Endometrial microvascular endothelial cells (primary cell): ENCODE results near the gene RUFY1. TPM values are rescaled to one million over a fixed set of nuclear protein-coding genes. Genes with fewer than 3 reads are reported as not detected.
"Not testable (repeated sequence)": the region's sequence is repeated elsewhere in the genome, so short reads cannot be mapped to it uniquely, and the experiment has no call there.

ENCODE experiments used
- in situ Hi-C: cut with HindIII; loops from 2 replicates; pipeline ENCODE4 v1.10.0; 2017; ENCODE audit warnings: low sequenced_read_pairs, low pct_unique_long_range_greater_than_20kb; ENCODE audit errors: inconsistent ontology term
- total RNA-seq: library from RNA; depleted of rRNA; stranded (reverse); fragments of >200 nt; gene quantifications from one replicate; pipeline ENCODE4 v1.2.3, GENCODE V29; 2015; ENCODE audit errors: inconsistent ontology term

Gene RUFY1
- total RNA-seq, 1 donor from 2014 or later = 23.7 TPM

- in situ Hi-C loops = no loop called here
Measured at GRCh38 chr5:179533907-179534306, 16.4 kb upstream of the RUFY1 start.

GRCh38 chr5:179534431-179534830, 15.9 kb upstream of the RUFY1 start:
- in situ Hi-C loops = no loop called here

GRCh38 chr5:179536676-179537075, 13.7 kb upstream of the RUFY1 start:
- in situ Hi-C loops = no loop called here

- in situ Hi-C loops = no loop called here
Measured at GRCh38 chr5:179542170-179542569, 8.2 kb upstream of the RUFY1 start.

- in situ Hi-C loops = not testable (repeated sequence)
Measured at GRCh38 chr5:179543275-179543674, 7.1 kb upstream of the RUFY1 start.

- in situ Hi-C loops = no loop called here
Measured at GRCh38 chr5:179553006-179553405, 2.7 kb downstream of the RUFY1 start.

- in situ Hi-C loops = no loop called here
Measured at GRCh38 chr5:179553875-179554274, 3.5 kb downstream of the RUFY1 start.

- in situ Hi-C loops = no loop called here
Measured at GRCh38 chr5:179554981-179555380, 4.6 kb downstream of the RUFY1 start.

GRCh38 chr5:179558261-179558799, 8.0 kb downstream of the RUFY1 start:
- in situ Hi-C loops = not testable (repeated sequence)

GRCh38 chr5:179558932-179559283, 8.6 kb downstream of the RUFY1 start:
- in situ Hi-C loops = no loop called here

GRCh38 chr5:179559284-179560252, 9.2 kb downstream of the RUFY1 start:
- in situ Hi-C loops = no loop called here

- in situ Hi-C loops = no loop called here
Measured at GRCh38 chr5:179564526-179564925, 14.2 kb downstream of the RUFY1 start.

GRCh38 chr5:179568721-179569120, 18.4 kb downstream of the RUFY1 start:
- in situ Hi-C loops = no loop called here

GRCh38 chr5:179572386-179572785, 22.0 kb downstream of the RUFY1 start:
- in situ Hi-C loops = no loop called here

- in situ Hi-C loops = no loop called here
Measured at GRCh38 chr5:179577286-179577960, 27.1 kb downstream of the RUFY1 start.

GRCh38 chr5:179585941-179586401, 35.6 kb downstream of the RUFY1 start:
- in situ Hi-C loops = no loop called here

- in situ Hi-C loops = no loop called here
Measured at GRCh38 chr5:179588166-179588565, 37.8 kb downstream of the RUFY1 start.

GRCh38 chr5:179595916-179596315, 45.6 kb downstream of the RUFY1 start:
- in situ Hi-C loops = no loop called here

GRCh38 chr5:179596421-179596820, 46.1 kb downstream of the RUFY1 start:
- in situ Hi-C loops = no loop called here

- in situ Hi-C loops = no loop called here
Measured at GRCh38 chr5:179599100-179599499, 48.7 kb downstream of the RUFY1 start.
